ENCODE measurements around the gene BPIFB4. TPM values are rescaled to one million over a fixed set of nuclear protein-coding genes. Genes with fewer than 3 reads are reported as not detected.

BPIFB4 gene
- total RNA-seq, 1 experiment from 2014 or later: not detected

DNA sequence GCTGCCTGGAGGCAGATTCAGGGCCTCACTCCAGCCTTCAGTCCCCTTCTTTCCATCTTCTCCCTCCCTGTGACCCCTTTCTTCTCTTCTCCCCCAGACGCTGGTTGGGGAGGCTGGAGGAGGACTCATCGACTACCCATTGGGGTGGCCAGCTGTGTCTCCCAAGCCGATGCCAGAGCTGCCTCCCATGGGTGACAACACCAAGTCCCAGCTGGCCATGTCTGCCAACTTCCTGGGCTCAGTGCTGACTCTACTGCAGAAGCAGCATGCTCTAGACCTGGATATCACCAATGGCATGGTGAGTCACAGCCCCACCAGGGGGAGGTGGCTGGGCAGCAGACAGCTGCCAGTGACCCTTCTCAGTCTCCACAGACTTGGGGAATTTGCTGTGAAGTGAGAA is 12.9 kb downstream of the BPIFB4 start:
- intact Hi-C loops (cut with micrococcal nuclease; ENCODE audit: unreplicated experiment): no loop called here

DNA sequence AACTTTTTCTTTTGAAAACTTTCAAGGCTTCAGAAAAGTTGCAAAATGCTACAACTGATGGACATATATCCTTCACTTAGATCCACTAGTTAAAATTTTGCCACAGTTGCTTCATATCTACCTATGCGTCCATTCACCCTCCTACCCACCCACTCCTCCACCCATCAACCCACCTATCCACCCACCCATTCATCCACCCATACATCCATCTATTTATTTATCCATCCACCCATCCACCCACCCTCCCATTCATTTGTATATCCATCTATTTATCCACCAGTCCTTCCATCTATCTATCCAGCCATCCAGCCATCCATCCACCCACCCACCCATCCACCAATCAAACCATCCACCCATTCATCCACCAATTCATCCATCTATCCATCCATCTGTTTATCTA is 13.6 kb downstream of the BPIFB4 start:
- no peak overlapping the region for H3K27ac ChIP-seq (ENCODE audit: low read length)
- TF ChIP-seq CTCF (IDR thresholded peaks at IDR 0.05) (no peak), TCF7L2 (IDR thresholded peaks at IDR 0.05; ENCODE audit: low read depth, low read length) (no peak), POLR2AphosphoS5 (IDR thresholded peaks at IDR 0.05; ENCODE audit: low read depth, low read length) (no peak), SIN3A (IDR thresholded peaks at IDR 0.05; ENCODE audit: borderline replicate concordance, insufficient read depth, low read depth, low read length) (no peak)
- TF ChIP-seq, protein P1, sequence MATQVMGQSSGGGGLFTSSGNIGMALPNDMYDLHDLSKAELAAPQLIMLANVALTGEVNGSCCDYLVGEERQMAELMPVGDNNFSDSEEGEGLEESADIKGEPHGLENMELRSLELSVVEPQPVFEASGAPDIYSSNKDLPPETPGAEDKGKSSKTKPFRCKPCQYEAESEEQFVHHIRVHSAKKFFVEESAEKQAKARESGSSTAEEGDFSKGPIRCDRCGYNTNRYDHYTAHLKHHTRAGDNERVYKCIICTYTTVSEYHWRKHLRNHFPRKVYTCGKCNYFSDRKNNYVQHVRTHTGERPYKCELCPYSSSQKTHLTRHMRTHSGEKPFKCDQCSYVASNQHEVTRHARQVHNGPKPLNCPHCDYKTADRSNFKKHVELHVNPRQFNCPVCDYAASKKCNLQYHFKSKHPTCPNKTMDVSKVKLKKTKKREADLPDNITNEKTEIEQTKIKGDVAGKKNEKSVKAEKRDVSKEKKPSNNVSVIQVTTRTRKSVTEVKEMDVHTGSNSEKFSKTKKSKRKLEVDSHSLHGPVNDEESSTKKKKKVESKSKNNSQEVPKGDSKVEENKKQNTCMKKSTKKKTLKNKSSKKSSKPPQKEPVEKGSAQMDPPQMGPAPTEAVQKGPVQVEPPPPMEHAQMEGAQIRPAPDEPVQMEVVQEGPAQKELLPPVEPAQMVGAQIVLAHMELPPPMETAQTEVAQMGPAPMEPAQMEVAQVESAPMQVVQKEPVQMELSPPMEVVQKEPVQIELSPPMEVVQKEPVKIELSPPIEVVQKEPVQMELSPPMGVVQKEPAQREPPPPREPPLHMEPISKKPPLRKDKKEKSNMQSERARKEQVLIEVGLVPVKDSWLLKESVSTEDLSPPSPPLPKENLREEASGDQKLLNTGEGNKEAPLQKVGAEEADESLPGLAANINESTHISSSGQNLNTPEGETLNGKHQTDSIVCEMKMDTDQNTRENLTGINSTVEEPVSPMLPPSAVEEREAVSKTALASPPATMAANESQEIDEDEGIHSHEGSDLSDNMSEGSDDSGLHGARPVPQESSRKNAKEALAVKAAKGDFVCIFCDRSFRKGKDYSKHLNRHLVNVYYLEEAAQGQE (IDR thresholded peaks at IDR 0.05; ENCODE audit: insufficient read depth in 1 of 2, low read depth in 2 of 2, low read length in 1 of 2): no peak
- intact Hi-C loops (cut with micrococcal nuclease; ENCODE audit: unreplicated experiment): no loop called here
- in situ Hi-C loops (cut with HindIII; ENCODE audit: low pct_unique_long_range_greater_than_20kb, low sequenced_read_pairs): no loop called here
- POLR2A ChIA-PET: no interaction called here
- H3K9me3 ChIP-seq (ENCODE audit: control insufficient read depth, insufficient read depth, low read depth, low read length): no peaks in the 10 kb centered on the region
- no peak for ATAC-seq
- no peaks in the 10 kb centered on the region for H3K36me3 ChIP-seq (ENCODE audit: control insufficient read depth, insufficient read depth, low read length)
- BruUV-seq (replicated peaks): no TSS peak
- CTCF ChIA-PET: no interaction called here
- H3K27me3 ChIP-seq (ENCODE audit: control insufficient read depth, insufficient read depth, low read length): no peaks in the 10 kb centered on the region
- no peak overlapping the region for H3K4me3 ChIP-seq (ENCODE audit: low read depth in 2 of 2, low read length in 2 of 2)
- DNase-seq (ENCODE audit: low read depth, low spot score): no peak
- H3K4me1 ChIP-seq (ENCODE audit: control insufficient read depth, insufficient read depth, low read length): no peaks in the 10 kb centered on the region

More for the DNA sequence above, 12.9 kb downstream of the BPIFB4 start:
- no TSS peak for BruUV-seq (replicated peaks)
- Histone ChIP-seq H3K27me3 (ENCODE audit: control insufficient read depth, insufficient read depth, low read length) (no peaks in the 10 kb centered on the region), H3K27ac (ENCODE audit: low read length) (no peak overlapping the region), H3K4me1 (ENCODE audit: control insufficient read depth, insufficient read depth, low read length) (no peaks in the 10 kb centered on the region), H3K4me3 (ENCODE audit: low read depth in 2 of 2, low read length in 2 of 2) (no peak overlapping the region), H3K9me3 (ENCODE audit: control insufficient read depth, insufficient read depth, low read depth, low read length) (no peaks in the 10 kb centered on the region), H3K36me3 (ENCODE audit: control insufficient read depth, insufficient read depth, low read length) (no peaks in the 10 kb centered on the region)
- ChIA-PET CTCF (no interaction called here), POLR2A (no interaction called here)
- TF ChIP-seq, protein P1 (IDR thresholded peaks at IDR 0.05; ENCODE audit: insufficient read depth in 1 of 2, low read depth in 2 of 2, low read length in 1 of 2): no peak
- no peak for TF ChIP-seq POLR2AphosphoS5 (IDR thresholded peaks at IDR 0.05; ENCODE audit: low read depth, low read length)
- no peak for TF ChIP-seq CTCF (IDR thresholded peaks at IDR 0.05)
- no peak for TF ChIP-seq SIN3A (IDR thresholded peaks at IDR 0.05; ENCODE audit: borderline replicate concordance, insufficient read depth, low read depth, low read length)
- no peak for TF ChIP-seq TCF7L2 (IDR thresholded peaks at IDR 0.05; ENCODE audit: low read depth, low read length)
- DNase-seq (ENCODE audit: low read depth, low spot score) (no peak), ATAC-seq (no peak)
- in situ Hi-C loops (cut with HindIII; ENCODE audit: low pct_unique_long_range_greater_than_20kb, low sequenced_read_pairs): no loop called here
